ENCODE data around the gene XKR7.

GRCh38 chr20:32018269-32019155, 50.6 kb downstream of the XKR7 start:
- TF ChIP-seq CTCF (IDR thresholded peaks at IDR 0.05) (no peak), POLR2A (IDR thresholded peaks at IDR 0.05) (no peak), EP300 (IDR thresholded peaks at IDR 0.05) (no peak)
